ENCODE data around the gene C6orf89.

C6orf89 gene

GRCh38 chr6:36862164-36862847 lies 23.4 kb upstream of the C6orf89 start:
- FAIRE-seq (no peak), DNase-seq (ENCODE audit: insufficient read length, low spot score) (no peak)
- no peak for TF ChIP-seq POLR2A (IDR thresholded peaks at IDR 0.05; ENCODE audit: low read depth, low read length)

GRCh38 chr6:36862848-36863382 lies 22.8 kb upstream of the C6orf89 start:
- DNase-seq (ENCODE audit: insufficient read length, low spot score) (no peak), FAIRE-seq (no peak)
- no peak for TF ChIP-seq POLR2A (IDR thresholded peaks at IDR 0.05; ENCODE audit: low read depth, low read length)

GRCh38 chr6:36863670-36864540 lies 21.8 kb upstream of the C6orf89 start:
- TF ChIP-seq POLR2A (IDR thresholded peaks at IDR 0.05; ENCODE audit: low read depth, low read length) = no peak
- FAIRE-seq (no peak), DNase-seq (ENCODE audit: insufficient read length, low spot score) (no peak)

GRCh38 chr6:36865835-36866234 lies 19.9 kb upstream of the C6orf89 start:
- DNase-seq (ENCODE audit: insufficient read length, low spot score) = no peak
- TF ChIP-seq POLR2A (IDR thresholded peaks at IDR 0.05; ENCODE audit: low read depth, low read length) = no peak
- FAIRE-seq = no peak

GRCh38 chr6:36867471-36868224 lies 18.1 kb upstream of the C6orf89 start:
- TF ChIP-seq POLR2A (IDR thresholded peaks at IDR 0.05; ENCODE audit: low read depth, low read length) = no peak
- DNase-seq (ENCODE audit: insufficient read length, low spot score) (no peak), FAIRE-seq (no peak)

GRCh38 chr6:36871686-36872085 lies 14.1 kb upstream of the C6orf89 start:
- no peak for FAIRE-seq
- TF ChIP-seq POLR2A (IDR thresholded peaks at IDR 0.05; ENCODE audit: low read depth, low read length) = no peak
- no peak for DNase-seq (ENCODE audit: insufficient read length, low spot score)

- no peak for DNase-seq (ENCODE audit: insufficient read length, low spot score)
- no peak for FAIRE-seq
- no peak for TF ChIP-seq POLR2A (IDR thresholded peaks at IDR 0.05; ENCODE audit: low read depth, low read length)
Measured at GRCh38 chr6:36873115-36873514, 12.6 kb upstream of the C6orf89 start.

- no peak for TF ChIP-seq POLR2A (IDR thresholded peaks at IDR 0.05; ENCODE audit: low read depth, low read length)
- DNase-seq (ENCODE audit: insufficient read length, low spot score) (no peak), FAIRE-seq (no peak)
Measured at GRCh38 chr6:36873612-36874442, 11.9 kb upstream of the C6orf89 start.

GRCh38 chr6:36874443-36875249 lies 11.1 kb upstream of the C6orf89 start, which contains the start of gene PPIL1:
TSS of gene PPIL1 (minus strand) at chr6:36874803. CDS start at chr6:36874772, 31 bp downstream.
- peak; percentile 35; the same call in 1 of the 2 replicates for TF ChIP-seq POLR2A (IDR thresholded peaks at IDR 0.05; ENCODE audit: low read depth, low read length)
- peak; percentile 85 for FAIRE-seq
- DNase-seq (ENCODE audit: insufficient read length, low spot score) = peak; percentile 75

- DNase-seq (ENCODE audit: insufficient read length, low spot score) (no peak), FAIRE-seq (no peak)
- no peak for TF ChIP-seq POLR2A (IDR thresholded peaks at IDR 0.05; ENCODE audit: low read depth, low read length)
Measured at GRCh38 chr6:36875250-36875633, 10.5 kb upstream of the C6orf89 start.

- DNase-seq (ENCODE audit: insufficient read length, low spot score) (no peak), FAIRE-seq (no peak)
- no peak for TF ChIP-seq POLR2A (IDR thresholded peaks at IDR 0.05; ENCODE audit: low read depth, low read length)
Measured at GRCh38 chr6:36884610-36885009, 1.1 kb upstream of the C6orf89 start.

- no peak for TF ChIP-seq POLR2A (IDR thresholded peaks at IDR 0.05; ENCODE audit: low read depth, low read length)
- no peak for DNase-seq (ENCODE audit: insufficient read length, low spot score)
- no peak for FAIRE-seq
Measured at GRCh38 chr6:36886950-36887618, 1.3 kb downstream of the C6orf89 start.

All from H54 (cell line).